ENCODE data around the gene DCTN1.

DCTN1 gene

DNA sequence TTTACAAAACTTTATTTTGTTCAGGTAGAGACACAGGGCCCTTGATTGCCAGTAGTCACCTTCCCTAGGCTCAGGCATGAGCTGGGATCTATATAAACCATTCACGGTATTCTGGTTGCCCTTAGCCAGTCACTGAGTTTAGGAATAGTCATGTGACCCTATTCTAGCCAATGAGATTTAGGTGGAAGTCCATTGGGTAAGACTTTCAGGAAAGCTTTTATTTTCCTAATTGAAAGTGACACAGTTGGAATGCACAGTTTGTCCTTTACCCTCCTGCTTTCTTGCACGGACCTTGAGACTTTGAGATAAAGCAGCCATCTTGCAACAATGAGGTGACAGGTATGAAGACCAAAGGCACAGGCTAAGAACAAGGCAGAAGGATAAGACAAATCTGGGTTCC, 58.4 kb downstream of the DCTN1 start:
- no peak for DNase-seq (ENCODE audit: low read depth)

DNA sequence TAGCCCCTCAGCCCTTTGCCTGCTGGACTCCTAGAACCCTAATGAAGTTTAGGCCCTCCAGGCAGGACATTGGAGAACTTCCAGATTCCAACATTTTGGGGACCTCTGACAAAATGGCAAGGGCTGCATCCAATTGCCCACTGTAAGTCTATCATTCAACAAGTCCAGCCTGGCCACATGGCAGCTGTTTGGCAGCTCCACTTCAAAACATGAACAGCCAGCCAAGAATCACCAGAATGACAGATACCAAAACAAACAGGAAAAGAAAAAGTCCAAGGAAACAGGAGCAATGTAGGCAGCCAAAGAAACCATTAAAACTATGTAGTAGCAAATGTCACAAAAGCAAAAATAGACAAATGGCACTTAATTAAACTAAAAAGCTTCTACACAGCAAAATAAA, 62.4 kb downstream of the DCTN1 start:
- DNase-seq (ENCODE audit: low read depth): no peak

DNA sequence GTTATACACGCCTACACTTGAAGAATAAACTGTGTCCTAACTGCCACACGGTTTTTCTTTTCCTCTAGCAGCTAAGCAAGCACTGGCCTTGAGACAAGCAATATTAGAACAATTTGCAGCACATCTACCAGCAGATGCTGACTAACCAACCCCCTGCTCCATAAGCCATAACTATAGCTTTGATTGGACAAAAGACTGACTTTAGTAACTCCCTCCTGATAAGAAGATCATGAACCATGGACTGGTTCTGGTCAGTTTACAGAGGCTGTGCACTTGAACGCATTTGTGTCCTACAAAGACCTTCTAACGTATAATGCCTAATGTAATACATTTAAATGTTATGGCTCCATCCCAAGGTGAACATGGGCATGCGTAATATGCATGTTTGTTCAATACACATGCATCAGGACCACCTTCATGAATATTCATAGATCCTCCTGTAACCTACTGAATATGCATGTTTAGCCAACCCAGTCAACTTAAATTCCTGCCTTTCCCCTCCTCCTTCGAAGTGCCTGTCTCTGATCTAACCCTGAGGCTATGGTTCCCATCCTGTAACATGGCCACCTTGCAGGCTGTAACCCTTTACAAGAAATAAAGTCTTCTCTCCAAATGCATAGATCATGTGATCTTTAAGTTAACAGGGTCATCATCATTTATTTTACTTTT, 63.4 kb downstream of the DCTN1 start:
- no peak for DNase-seq (ENCODE audit: low read depth)

DNA sequence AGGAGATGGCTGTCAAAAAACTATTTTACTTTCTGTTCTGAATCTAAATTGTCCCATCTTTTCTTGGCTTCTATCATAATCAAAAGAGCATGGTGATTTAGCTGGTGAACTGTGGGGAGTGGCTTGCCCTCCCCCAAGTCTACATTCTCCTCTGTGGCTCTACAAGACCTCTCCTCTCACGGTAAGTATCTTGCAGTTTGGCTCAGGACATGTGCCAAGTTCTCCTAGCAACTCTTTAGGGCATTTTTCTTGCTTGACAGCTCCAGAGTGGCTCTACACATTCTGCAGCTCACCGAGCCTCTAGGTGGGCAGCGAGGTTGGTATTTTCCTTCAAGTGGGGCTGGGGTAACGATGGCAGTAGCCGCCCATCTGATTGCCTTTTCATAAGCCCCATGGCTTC, 66.0 kb downstream of the DCTN1 start:
- DNase-seq (ENCODE audit: low read depth): no peak

DNA sequence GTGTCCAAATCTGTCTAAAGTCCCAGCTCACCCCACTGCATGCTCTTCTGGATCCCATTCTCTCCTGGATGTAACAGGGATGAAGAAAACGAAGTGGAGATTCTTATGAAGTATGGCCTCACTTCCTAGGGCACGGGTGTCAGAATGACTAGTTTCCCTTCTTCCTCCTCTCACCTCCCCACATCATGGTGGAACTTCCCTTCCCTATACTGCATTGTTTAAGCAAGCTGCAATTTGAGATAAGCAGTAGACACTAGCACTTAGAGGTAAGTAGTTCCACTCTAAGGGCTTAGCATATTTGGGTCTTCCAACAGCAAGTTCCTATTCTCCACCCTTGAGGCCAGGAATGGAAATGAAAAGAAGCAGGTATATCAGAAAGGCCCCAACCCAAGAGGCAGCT, 66.6 kb downstream of the DCTN1 start:
- no peak for DNase-seq (ENCODE audit: low read depth)

DNA sequence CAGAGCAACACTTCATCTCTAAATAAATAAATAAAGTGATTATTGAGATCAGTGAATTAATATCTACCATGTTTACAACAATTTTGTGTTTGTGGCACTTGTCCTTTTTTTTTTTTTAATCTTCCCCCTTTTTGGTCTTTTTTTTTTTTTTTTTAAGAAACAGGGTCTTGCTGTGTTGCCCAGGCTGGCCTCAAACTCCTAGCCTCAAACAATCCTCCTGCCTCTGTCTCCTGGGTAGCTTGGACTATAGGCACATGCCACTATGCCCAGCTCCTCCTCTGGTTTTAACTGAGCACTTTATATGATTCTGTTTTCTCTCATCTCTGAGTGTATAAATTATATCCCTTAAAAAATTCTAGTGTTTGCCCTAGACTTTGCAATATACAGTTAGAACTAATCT, 67.2 kb downstream of the DCTN1 start:
- DNase-seq (ENCODE audit: low read depth): no peak

Measured in T follicular helper cell (primary cell).